ENCODE results near the gene BTBD9.

The BTBD9 gene

GRCh38 chr6:38552121-38552520, 87.6 kb downstream of the BTBD9 start:
- no peak for DNase-seq
- H3K9me3 ChIP-seq (ENCODE audit: control insufficient read depth, low read length) = no peaks in the 10 kb centered on the region
- WGBS = 98% methylated on average over 3 of the region's 3 CpGs
- peaks cover 4% of the 10 kb centered on the region for H3K79me1 ChIP-seq (replicated peaks; ENCODE audit: low read length, poor library complexity, severe bottlenecking)
- H3K27me3 ChIP-seq (ENCODE audit: control insufficient read depth in 1 of 2, insufficient read depth in 1 of 2, low read length in 2 of 2) = no peaks in the 10 kb centered on the region
- no peak overlapping the region for H3K9ac ChIP-seq (ENCODE audit: low read length)
- H3K23ac ChIP-seq (ENCODE audit: low read length in 2 of 2) = no peak overlapping the region
- no peak overlapping the region for H2AK5ac ChIP-seq (ENCODE audit: low read length, severe bottlenecking)
- no peak overlapping the region for H2AFZ ChIP-seq (ENCODE audit: low read depth, low read length)
- no peak overlapping the region for H2BK120ac ChIP-seq (ENCODE audit: low read depth, low read length)
- no peak overlapping the region for H2BK12ac ChIP-seq (ENCODE audit: low read length in 2 of 2)
- no peak overlapping the region for H2BK15ac ChIP-seq (ENCODE audit: low read depth, poor library complexity, severe bottlenecking)
- no peak overlapping the region for H3K4ac ChIP-seq (ENCODE audit: low read depth in 1 of 2, low read length in 2 of 2)
- H3K36me3 ChIP-seq (ENCODE audit: control insufficient read depth in 1 of 2, insufficient read depth in 2 of 2, low read depth in 1 of 2, low read length in 2 of 2) = peaks cover 0 to 7% of the 10 kb centered on the region in 2 experiments
- no peak overlapping the region for H3K27ac ChIP-seq (ENCODE audit: low read length, poor library complexity, severe bottlenecking)
- no peak overlapping the region for H4K8ac ChIP-seq (ENCODE audit: low read length)
- H3K4me2 ChIP-seq (ENCODE audit: low read length, poor library complexity, severe bottlenecking) = no peak overlapping the region
- H3K14ac ChIP-seq (ENCODE audit: low read length in 2 of 2) = no peak overlapping the region
- H3K4me1 ChIP-seq (ENCODE audit: control insufficient read depth, insufficient read depth, low read depth, low read length) = no peaks in the 10 kb centered on the region
- no peak overlapping the region for H4K91ac ChIP-seq (ENCODE audit: low read length)
- H3K4me3 ChIP-seq (ENCODE audit: insufficient read depth in 1 of 2, low read depth in 1 of 2, low read length in 2 of 2) = no peak overlapping the region
- H3K18ac ChIP-seq (ENCODE audit: low read depth in 1 of 2, low read length in 2 of 2) = no peak overlapping the region
- no peak overlapping the region for H2BK5ac ChIP-seq (ENCODE audit: low read depth, low read length, poor library complexity, severe bottlenecking)

DNA sequence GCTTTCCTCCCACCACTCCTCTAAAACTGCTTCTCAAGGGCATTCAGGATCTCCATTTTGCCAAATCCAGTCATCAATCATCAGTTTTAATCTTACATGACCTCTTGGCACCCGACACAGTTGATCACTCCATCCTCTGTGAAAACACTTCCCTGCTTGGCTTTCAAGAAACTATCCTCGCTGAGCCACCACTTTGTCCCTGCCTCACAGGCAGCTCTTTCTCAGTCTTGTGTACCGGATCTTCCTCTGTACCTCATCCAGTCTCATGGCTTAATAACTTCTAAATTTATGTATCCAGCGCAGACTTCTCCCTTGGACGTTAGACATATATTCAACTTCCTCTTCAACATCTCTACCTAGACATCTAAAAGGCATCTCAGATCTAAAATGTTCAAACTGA, 89.9 kb downstream of the BTBD9 start:
- WGBS = 92% methylated on average over 5 of the region's 5 CpGs
- H3K18ac ChIP-seq (ENCODE audit: low read depth in 1 of 2, low read length in 2 of 2) = no peak overlapping the region
- H3K9me3 ChIP-seq (ENCODE audit: control insufficient read depth, low read length) = no peaks in the 10 kb centered on the region
- no peak overlapping the region for H2AK5ac ChIP-seq (ENCODE audit: low read length, severe bottlenecking)
- no peak overlapping the region for H2BK120ac ChIP-seq (ENCODE audit: low read depth, low read length)
- no peak overlapping the region for H3K9ac ChIP-seq (ENCODE audit: low read length)
- H2AFZ ChIP-seq (ENCODE audit: low read depth, low read length) = no peak overlapping the region
- peaks cover 0 to 7% of the 10 kb centered on the region in 2 experiments for H3K36me3 ChIP-seq (ENCODE audit: control insufficient read depth in 1 of 2, insufficient read depth in 2 of 2, low read depth in 1 of 2, low read length in 2 of 2)
- no peak overlapping the region for H3K4me3 ChIP-seq (ENCODE audit: insufficient read depth in 1 of 2, low read depth in 1 of 2, low read length in 2 of 2)
- H4K8ac ChIP-seq (ENCODE audit: low read length) = no peak overlapping the region
- no peaks in the 10 kb centered on the region for H3K4me1 ChIP-seq (ENCODE audit: control insufficient read depth, insufficient read depth, low read depth, low read length)
- no peak overlapping the region for H3K27ac ChIP-seq (ENCODE audit: low read length, poor library complexity, severe bottlenecking)
- H4K91ac ChIP-seq (ENCODE audit: low read length) = no peak overlapping the region
- no peak overlapping the region for H3K14ac ChIP-seq (ENCODE audit: low read length in 2 of 2)
- no peak overlapping the region for H2BK15ac ChIP-seq (ENCODE audit: low read depth, poor library complexity, severe bottlenecking)
- H2BK5ac ChIP-seq (ENCODE audit: low read depth, low read length, poor library complexity, severe bottlenecking) = no peak overlapping the region
- H3K27me3 ChIP-seq (ENCODE audit: control insufficient read depth in 1 of 2, insufficient read depth in 1 of 2, low read length in 2 of 2) = no peaks in the 10 kb centered on the region
- no peak for DNase-seq
- no peak overlapping the region for H3K4me2 ChIP-seq (ENCODE audit: low read length, poor library complexity, severe bottlenecking)
- no peak overlapping the region for H3K23ac ChIP-seq (ENCODE audit: low read length in 2 of 2)
- H2BK12ac ChIP-seq (ENCODE audit: low read length in 2 of 2) = no peak overlapping the region
- peaks cover 4% of the 10 kb centered on the region for H3K79me1 ChIP-seq (replicated peaks; ENCODE audit: low read length, poor library complexity, severe bottlenecking)
- H3K4ac ChIP-seq (ENCODE audit: low read depth in 1 of 2, low read length in 2 of 2) = no peak overlapping the region

- no peak overlapping the region for H3K4me2 ChIP-seq (ENCODE audit: low read length, poor library complexity, severe bottlenecking)
- H2BK15ac ChIP-seq (ENCODE audit: low read depth, poor library complexity, severe bottlenecking) = no peak overlapping the region
- no peak overlapping the region for H2AK5ac ChIP-seq (ENCODE audit: low read length, severe bottlenecking)
- H3K9me3 ChIP-seq (ENCODE audit: control insufficient read depth, low read length) = no peaks in the 10 kb centered on the region
- no peaks in the 10 kb centered on the region for H3K27me3 ChIP-seq (ENCODE audit: control insufficient read depth in 1 of 2, insufficient read depth in 1 of 2, low read length in 2 of 2)
- no peak overlapping the region for H3K27ac ChIP-seq (ENCODE audit: low read length, poor library complexity, severe bottlenecking)
- H2BK12ac ChIP-seq (ENCODE audit: low read length in 2 of 2) = no peak overlapping the region
- H4K8ac ChIP-seq (ENCODE audit: low read length) = no peak overlapping the region
- H3K18ac ChIP-seq (ENCODE audit: low read depth in 1 of 2, low read length in 2 of 2) = no peak overlapping the region
- no peak for DNase-seq
- H2BK5ac ChIP-seq (ENCODE audit: low read depth, low read length, poor library complexity, severe bottlenecking) = no peak overlapping the region
- no peak overlapping the region for H4K91ac ChIP-seq (ENCODE audit: low read length)
- H3K9ac ChIP-seq (ENCODE audit: low read length) = no peak overlapping the region
- no peak overlapping the region for H2AFZ ChIP-seq (ENCODE audit: low read depth, low read length)
- no peak overlapping the region for H3K4me3 ChIP-seq (ENCODE audit: insufficient read depth in 1 of 2, low read depth in 1 of 2, low read length in 2 of 2)
- H3K79me1 ChIP-seq (replicated peaks; ENCODE audit: low read length, poor library complexity, severe bottlenecking) = peaks cover 4% of the 10 kb centered on the region
- no peaks in the 10 kb centered on the region for H3K4me1 ChIP-seq (ENCODE audit: control insufficient read depth, insufficient read depth, low read depth, low read length)
- H3K14ac ChIP-seq (ENCODE audit: low read length in 2 of 2) = no peak overlapping the region
- no peak overlapping the region for H3K23ac ChIP-seq (ENCODE audit: low read length in 2 of 2)
- H3K4ac ChIP-seq (ENCODE audit: low read depth in 1 of 2, low read length in 2 of 2) = no peak overlapping the region
- WGBS = 100% methylated on average over 2 of the region's 2 CpGs
- H3K36me3 ChIP-seq (ENCODE audit: control insufficient read depth in 1 of 2, insufficient read depth in 2 of 2, low read depth in 1 of 2, low read length in 2 of 2) = peaks cover 0 to 7% of the 10 kb centered on the region in 2 experiments
- H2BK120ac ChIP-seq (ENCODE audit: low read depth, low read length) = no peak overlapping the region
These were observed 90.5 kb downstream of the BTBD9 start for GRCh38 chr6:38549180-38549579.

DNA sequence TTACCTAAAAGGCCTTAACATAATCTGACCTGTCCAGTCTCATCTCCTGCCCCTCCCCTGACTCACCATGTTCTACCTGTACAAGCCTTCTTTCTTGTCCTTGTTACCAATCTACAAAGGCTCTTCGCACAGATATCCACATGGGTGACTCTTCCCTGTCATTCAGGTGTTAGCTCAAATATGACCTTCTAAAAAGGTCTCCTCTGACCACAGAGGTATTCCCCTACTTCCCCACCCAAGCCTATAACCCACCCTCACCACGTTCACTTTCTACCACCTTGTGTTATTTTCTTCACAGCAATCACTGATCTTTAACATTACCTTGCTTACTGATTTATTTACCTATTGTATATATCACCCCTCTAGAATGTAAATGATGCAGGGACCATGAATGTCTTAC, 96.7 kb downstream of the BTBD9 start:
- no peak overlapping the region for H2BK5ac ChIP-seq (ENCODE audit: low read depth, low read length, poor library complexity, severe bottlenecking)
- no peak overlapping the region for H4K8ac ChIP-seq (ENCODE audit: low read length)
- no peaks in the 10 kb centered on the region for H3K27me3 ChIP-seq (ENCODE audit: control insufficient read depth in 1 of 2, insufficient read depth in 1 of 2, low read length in 2 of 2)
- no peak overlapping the region for H3K18ac ChIP-seq (ENCODE audit: low read depth in 1 of 2, low read length in 2 of 2)
- no peak overlapping the region for H2BK120ac ChIP-seq (ENCODE audit: low read depth, low read length)
- no peak for DNase-seq
- no peak overlapping the region for H3K4me3 ChIP-seq (ENCODE audit: insufficient read depth in 1 of 2, low read depth in 1 of 2, low read length in 2 of 2)
- no peak overlapping the region for H3K23ac ChIP-seq (ENCODE audit: low read length in 2 of 2)
- H3K14ac ChIP-seq (ENCODE audit: low read length in 2 of 2) = no peak overlapping the region
- no peak overlapping the region for H4K91ac ChIP-seq (ENCODE audit: low read length)
- no peaks in the 10 kb centered on the region for H3K4me1 ChIP-seq (ENCODE audit: control insufficient read depth, insufficient read depth, low read depth, low read length)
- H3K9me3 ChIP-seq (ENCODE audit: control insufficient read depth, low read length) = no peaks in the 10 kb centered on the region
- H2BK15ac ChIP-seq (ENCODE audit: low read depth, poor library complexity, severe bottlenecking) = no peak overlapping the region
- H3K27ac ChIP-seq (ENCODE audit: low read length, poor library complexity, severe bottlenecking) = no peak overlapping the region
- WGBS = 95% methylated on average over 2 of the region's 2 CpGs
- peaks cover 2% of the 10 kb centered on the region for H3K79me1 ChIP-seq (replicated peaks; ENCODE audit: low read length, poor library complexity, severe bottlenecking)
- no peak overlapping the region for H3K9ac ChIP-seq (ENCODE audit: low read length)
- H2BK12ac ChIP-seq (ENCODE audit: low read length in 2 of 2) = no peak overlapping the region
- no peak overlapping the region for H2AK5ac ChIP-seq (ENCODE audit: low read length, severe bottlenecking)
- H3K36me3 ChIP-seq (ENCODE audit: control insufficient read depth in 1 of 2, insufficient read depth in 2 of 2, low read depth in 1 of 2, low read length in 2 of 2) = no peaks in the 10 kb centered on the region
- no peak overlapping the region for H3K4ac ChIP-seq (ENCODE audit: low read depth in 1 of 2, low read length in 2 of 2)
- H2AFZ ChIP-seq (ENCODE audit: low read depth, low read length) = no peak overlapping the region
- no peak overlapping the region for H3K4me2 ChIP-seq (ENCODE audit: low read length, poor library complexity, severe bottlenecking)

Data from mesenchymal stem cell (in vitro differentiated cells and primary cell).